K562 (cell line): ENCODE data around the gene GNAI2. TPM values are rescaled to one million over a fixed set of nuclear protein-coding genes. Genes with fewer than 3 reads are reported as not detected.
"Not testable (repeated sequence)": the region's sequence is repeated elsewhere in the genome, so short reads cannot be mapped to it uniquely, and the experiment has no call there.

Experiments
- ATAC-seq: fragments of 200-7000 bp; cut with Tn5 transposase; 3 replicates; pipeline ENCODE4 v1.9.1; 2020; ENCODE audit warnings: moderate library complexity
- BruUV-seq: library from RNA; stranded (reverse); fragments of 400-500 nt; replicated peaks from 2 replicates; lab custom pipeline; 2021; lab: Mats Ljungman, UMichigan
- CTCF ChIA-PET: fragments of 300-600 bp; formaldehyde crosslinking; extraction: SDS; loops from one replicate; lab custom pipeline; 2021; ENCODE audit warnings: low intra/inter-chr PET ratio; lab: Yijun Ruan, JAX
- POLR2A ChIA-PET: fragments of 300-600, 350-650 bp; sonication (Branson Sonifier 250); formaldehyde crosslinking; extraction: SDS; loops from one replicate; lab custom pipeline; 2021; ENCODE audit warnings: antibody characterized with exemption, inconsistent platforms; lab: Yijun Ruan, JAX
- DNase-seq, 4 experiments: peaks; one replicate each; pipeline versions ENCODE4 v3.0.0 to v3.0.0-alpha.2; 2011 to 2018; ENCODE audit warnings: low spot score in 3 of 4, mixed read lengths in 3 of 4; ENCODE audit errors: extremely low read depth in 1 of 4
- FAIRE-seq: peaks from 2 replicates; lab custom pipeline; 2011; peaks lifted over from hg19 to GRCh38; lab: Jason Lieb, UNC
- H2AFZ ChIP-seq: 2 replicates; pipeline ENCODE4 v1.6.0; 2011; ENCODE audit warnings: low read depth, low read length, control low read depth, inconsistent platforms
- H3K27ac ChIP-seq: fragments of 200-600 bp; 3 replicates; pipeline ENCODE4 v1.8.0; 2011; ENCODE audit warnings: low read depth, mild to moderate bottlenecking, control low read depth, inconsistent platforms, low read length, moderate library complexity, mixed read lengths; ENCODE audit errors: extremely low read depth
- H3K27me3 ChIP-seq, 2 experiments: fragments of 300-600 bp in 1 of 2; 2 replicates in 1 of 2; 3 replicates in 1 of 2; pipeline versions ENCODE4 v1.6.0 to v1.8.0; 2011; ENCODE audit warnings: inconsistent platforms in 2 of 2, low read length in 2 of 2, mild to moderate bottlenecking in 1 of 2, mixed read lengths in 1 of 2, moderate library complexity in 1 of 2; ENCODE audit not compliant: control insufficient read depth in 2 of 2, insufficient read depth in 2 of 2
- H3K36me3 ChIP-seq: fragments of 300-600 bp; 3 replicates; pipeline ENCODE4 v1.8.0; 2011; ENCODE audit warnings: mild to moderate bottlenecking, low read length, inconsistent platforms; ENCODE audit not compliant: control insufficient read depth, insufficient read depth
- H3K4me1 ChIP-seq, 2 experiments: fragments of 200-600 bp in 1 of 2; replicated peaks in 1 of 2; 2 replicates in 1 of 2; 3 replicates in 1 of 2; pipeline versions ENCODE4 v1.5.1 to v1.8.0; 2011; ENCODE audit warnings: inconsistent platforms in 2 of 2, low read length in 2 of 2, mild to moderate bottlenecking in 1 of 2, mixed read lengths in 1 of 2, moderate library complexity in 1 of 2; ENCODE audit not compliant: control insufficient read depth in 2 of 2, insufficient read depth in 2 of 2
- H3K4me2 ChIP-seq: 2 replicates; pipeline ENCODE4 v1.6.1; 2011; ENCODE audit warnings: low read length, control low read depth, inconsistent platforms, mixed read lengths; ENCODE audit not compliant: insufficient read depth
- H3K4me3 ChIP-seq: fragments of 200-600 bp; sonication (generic), shearing (Covaris generic); 2 replicates; pipeline ENCODE4 v1.5.1; 2016; ENCODE audit warnings: control low read depth, inconsistent platforms
- H3K79me2 ChIP-seq: fragments of 200-600 bp; 3 replicates; pipeline ENCODE4 v1.8.0; 2011; ENCODE audit warnings: low read length, inconsistent platforms; ENCODE audit not compliant: control insufficient read depth, insufficient read depth
- H3K9ac ChIP-seq, 2 experiments: 2 replicates each; pipeline versions ENCODE4 v1.6.0 to v1.6.1; 2011; ENCODE audit warnings: low read depth in 2 of 2, low read length in 2 of 2, control low read depth in 1 of 2, inconsistent platforms in 1 of 2, mild to moderate bottlenecking in 1 of 2, mixed read lengths in 1 of 2; ENCODE audit not compliant: insufficient read depth in 1 of 2
- H3K9me1 ChIP-seq: one replicate; pipeline ENCODE4 v1.6.0; 2011; ENCODE audit warnings: inconsistent platforms, mild to moderate bottlenecking, low read length, moderate library complexity; ENCODE audit not compliant: control insufficient read depth, insufficient read depth
- H3K9me3 ChIP-seq: replicated peaks from 2 replicates; pipeline ENCODE4 v1.5.1; 2011; ENCODE audit warnings: low read depth, low read length, inconsistent platforms; ENCODE audit not compliant: control insufficient read depth, insufficient read depth
- H4K20me1 ChIP-seq: replicated peaks from 2 replicates; pipeline ENCODE4 v1.6.1; 2011; ENCODE audit warnings: low read length, inconsistent platforms, mixed read lengths; ENCODE audit not compliant: control insufficient read depth, insufficient read depth
- CTBP1 ChIP-seq: fragments of 450-650 bp; IDR thresholded peaks from 2 replicates; pipeline ENCODE4 v1.6.1; 2016; ENCODE audit warnings: borderline replicate concordance
- EP300 ChIP-seq: IDR thresholded peaks from 2 replicates; pipeline ENCODE4 v1.6.1; 2012; ENCODE audit warnings: low read length, improper control_type of control experiment
- GATA2 ChIP-seq: sonication (generic); formaldehyde crosslinking; IDR thresholded peaks from 2 replicates; pipeline ENCODE4 v1.4.0; 2020; ENCODE audit warnings: mild to moderate bottlenecking, missing genetic modification reagents
- ILF3 ChIP-seq: fragments of 450-650 bp; IDR thresholded peaks from 2 replicates; pipeline ENCODE4 v1.6.1; 2018; ENCODE audit warnings: antibody characterized with exemption, mild to moderate bottlenecking, moderate library complexity, borderline replicate concordance
- MYNN ChIP-seq, 2 experiments: sonication (generic); formaldehyde crosslinking in 1 of 2; IDR thresholded peaks; 2 replicates each; pipeline versions ENCODE4 v1.5.0 to v1.6.1; 2016 to 2020; ENCODE audit warnings: antibody characterized with exemption in 1 of 2, missing genetic modification reagents in 1 of 2
- NR2C2 ChIP-seq, 2 experiments: fragments of 200-800 bp in 1 of 2; sonication (Bioruptor generic) in 1 of 2; sonication (generic) in 1 of 2; formaldehyde crosslinking in 1 of 2; IDR thresholded peaks; 2 replicates each; pipeline versions ENCODE4 v1.6.1 to v1.8.0; 2016 to 2022; ENCODE audit warnings: mild to moderate bottlenecking in 1 of 2, missing compliant biosample characterization in 1 of 2, missing genetic modification characterization in 1 of 2, missing genetic modification reagents in 1 of 2
- SAFB ChIP-seq: fragments of 200-400 bp; formaldehyde crosslinking; IDR thresholded peaks from 2 replicates; pipeline ENCODE4 v1.6.1; 2017; ENCODE audit warnings: low read depth, low read length, borderline replicate concordance
- TOE1 ChIP-seq, 2 experiments: fragments of 450-650 bp in 1 of 2; sonication (generic) in 1 of 2; formaldehyde crosslinking in 1 of 2; IDR thresholded peaks; 2 replicates each; pipeline versions ENCODE4 v1.7.1 to v1.8.0; 2016 to 2022; ENCODE audit warnings: borderline replicate concordance in 2 of 2, mild to moderate bottlenecking in 2 of 2, antibody characterized with exemption in 1 of 2, inconsistent platforms in 1 of 2, low read depth in 1 of 2, missing genetic modification reagents in 1 of 2, moderate library complexity in 1 of 2
- WGBS: fragments of 100-300 bp; shearing (Covaris generic); methylation state at CpG from one replicate; pipeline ENCODE4 v1.1.6; 2016; ENCODE audit warnings: low coverage, mixed read lengths; ENCODE audit not compliant: insufficient coverage; ENCODE audit errors: missing lambda C conversion rate; 5-methylcytosine and 5-hydroxymethylcytosine counted together
- in situ Hi-C: fragments of 300-500 bp; cut with MboI; formaldehyde crosslinking; loops from 4 replicates; pipeline ENCODE4 v1.15.0; 2018; ENCODE audit warnings: inconsistent platforms, mixed read lengths
- intact Hi-C: fragments of 100-400 bp; cut with micrococcal nuclease; formaldehyde crosslinking; loops from 2 replicates; pipeline ENCODE4 v1.14.2; 2022
- polyA plus RNA-seq, 8 experiments: library from polyadenylated mRNA; depleted of rRNA in 4 of 8; stranded (reverse) in 5 of 8; unstranded in 3 of 8; fragments of >200 nt; fragmentation: Nextera tagmentation in 2 of 8; fragmentation: Illumina TruSeq in 1 of 8; extraction: Ambion mirVana in 2 of 8; extraction: Trizol in 1 of 8; gene quantifications; 2 replicates each; pipeline versions ENCODE4 v1.2.1 to v1.2.3, GENCODE V29; 2011 to 2014; ENCODE audit warnings: inconsistent platforms in 1 of 8, missing spikeins in 1 of 8
- total RNA-seq, 7 experiments: library from RNA; depleted of rRNA in 6 of 7; stranded (reverse); fragments of >200 nt in 6 of 7; fragmentation: Illumina TruSeq in 2 of 7; extraction: Trizol in 2 of 7; gene quantifications; 2 replicates each; pipeline versions ENCODE4 v1.2.1 to v1.2.3, GENCODE V29; 2011 to 2021; ENCODE audit warnings: low replicate concordance in 1 of 7
- TF ChIP-seq, protein P1 (sequence below): sonication (generic); formaldehyde crosslinking; IDR thresholded peaks from 2 replicates; pipeline ENCODE4 v1.8.0; 2022; ENCODE audit warnings: mild to moderate bottlenecking, missing genetic modification reagents

GNAI2 gene
- total and polyA plus RNA-seq, 9 of the 15 experiments (the other 6 are each of a cell fraction or from before 2014, with no cell fraction given): 1.1 to 72.2 (median 42.7) TPM

DNA sequence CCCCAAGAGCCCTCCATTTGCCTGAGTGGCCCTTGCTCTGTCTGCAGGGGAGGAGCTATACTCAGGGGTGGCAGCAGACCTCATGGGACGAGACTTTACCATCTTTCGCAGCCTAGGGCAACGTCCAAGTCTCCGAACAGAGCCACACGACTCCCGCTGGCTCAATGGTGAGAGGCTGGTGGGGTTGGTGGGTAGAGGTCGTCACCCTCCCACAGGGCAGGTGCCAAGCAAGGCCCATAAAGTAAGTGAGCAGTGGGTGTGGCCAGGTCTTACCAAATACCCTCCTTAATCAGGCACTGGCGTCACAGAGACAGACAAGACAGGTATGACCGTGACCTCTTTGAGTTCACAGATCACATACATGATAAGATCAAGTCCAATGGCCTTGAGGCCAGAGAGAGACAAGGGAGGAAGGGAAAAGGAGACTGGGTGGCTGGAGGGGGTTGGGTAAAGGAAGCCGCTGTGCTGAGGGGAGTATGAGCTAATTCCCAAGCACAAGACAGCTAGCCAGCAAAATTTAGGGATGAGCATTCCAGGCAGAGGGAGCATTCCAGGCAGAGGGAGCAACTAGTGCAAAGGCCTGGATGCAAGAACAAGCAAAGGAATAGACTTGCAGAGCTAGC, 35.4 kb downstream of the GNAI2 start:
- FAIRE-seq (no peak), ATAC-seq (no peak), DNase-seq (no peak)
- no peaks in the 10 kb centered on the region for H3K9me3 ChIP-seq
- no peaks in the 10 kb centered on the region for H3K9me1 ChIP-seq
- no TSS peak for BruUV-seq
- H3K4me2 ChIP-seq: no peak overlapping the region
- no peaks in the 10 kb centered on the region for H3K27me3 ChIP-seq
- peak; percentile 23; the same call in 1 of the 2 replicates for TF ChIP-seq CTBP1
- no peak for TF ChIP-seq SAFB
- TF ChIP-seq TOE1 (IDR thresholded peaks at IDR 0.05; ENCODE audit: borderline replicate concordance): no peak
- TF ChIP-seq TOE1 (CRISPR knock-in tag; IDR thresholded peaks at IDR 0.05; ENCODE audit: borderline replicate concordance, low read depth): no peak
- TF ChIP-seq ILF3: no peak
- peak; percentile 16; the same call in 1 of the 2 replicates for TF ChIP-seq EP300
- no peak for TF ChIP-seq NR2C2 (CRISPR knock-in tag; IDR thresholded peaks at IDR 0.05)
- TF ChIP-seq NR2C2 (tag; IDR thresholded peaks at IDR 0.05): peak; percentile 24; the same call in 1 of the 2 replicates
- 0 out of 2 replicates have a peak, but pooled peaks have one; percentile 8 for TF ChIP-seq GATA2 (CRISPR knock-in tag)
- no peak for TF ChIP-seq MYNN (IDR thresholded peaks at IDR 0.05)
- TF ChIP-seq MYNN (CRISPR knock-in tag; IDR thresholded peaks at IDR 0.05): no peak
- TF ChIP-seq, protein P1, sequence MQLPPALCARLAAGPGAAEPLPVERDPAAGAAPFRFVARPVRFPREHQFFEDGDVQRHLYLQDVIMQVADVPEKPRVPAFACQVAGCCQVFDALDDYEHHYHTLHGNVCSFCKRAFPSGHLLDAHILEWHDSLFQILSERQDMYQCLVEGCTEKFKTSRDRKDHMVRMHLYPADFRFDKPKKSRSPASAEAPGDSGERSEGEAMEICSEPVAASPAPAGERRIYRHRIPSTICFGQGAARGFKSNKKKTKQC: no peak
- 0 out of 2 replicates have a peak overlapping the region, but pooled peaks have one; percentile 31 for H2AFZ ChIP-seq
- no peaks in the 10 kb centered on the region; the same call in 1 of the 2 replicates for H4K20me1 ChIP-seq
- intact Hi-C loops: loop anchor here (5.0 kb wide), 1 partner anchor 149 kb away; no protein-coding TSS in a partner anchor
- H3K36me3 ChIP-seq: no peaks in the 10 kb centered on the region
- WGBS: 27% methylated on average over 6 of the region's 10 CpGs
- H3K4me1 ChIP-seq: peaks cover 4 to 72% of the 10 kb centered on the region in 2 experiments; a peak in 3 of 5 replicates
- H3K79me2 ChIP-seq: no peaks in the 10 kb centered on the region
- H3K4me3 ChIP-seq: no peak overlapping the region
- in situ Hi-C loops: loop anchor here (5.0 kb wide), 2 partner anchors 44 to 79 kb away; partner anchors contain the start of gene GNAT1
- H3K27ac ChIP-seq: no peak overlapping the region
- ChIA-PET CTCF (interaction anchor here (1.2 to 4.1 kb wide), 2 partner anchors 44 to 77 kb away, joined by 4 to 37 read pairs; no protein-coding TSS in a partner anchor), POLR2A (interaction anchor here (0.6 to 1.3 kb wide), 4 partner anchors 28 to 95 kb away, joined by 3 to 4 read pairs (median 4); partner anchors contain the start of genes GNAI2 and TUSC2)
- peak overlapping the region in 1 of 2 experiments; percentile 48; a peak in 1 of 4 replicates for H3K9ac ChIP-seq

DNA sequence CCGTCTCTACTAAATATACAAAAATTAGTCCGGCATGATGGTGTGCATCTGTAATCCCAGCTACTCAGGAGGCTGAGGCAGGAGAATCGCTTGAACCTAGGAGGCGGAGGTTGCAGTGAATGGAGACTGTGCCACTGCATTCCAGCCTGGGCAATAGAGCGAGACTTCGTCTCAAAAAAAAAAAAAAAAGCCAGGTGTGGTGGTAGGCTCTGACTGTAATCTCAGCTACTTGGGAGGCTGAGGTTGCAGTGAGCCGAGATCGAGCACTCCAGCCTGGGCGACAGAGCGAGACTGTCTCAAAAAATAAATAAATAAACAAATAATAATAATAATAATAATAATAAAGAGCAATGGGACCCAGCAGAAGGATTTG, 36.5 kb downstream of the GNAI2 start:
- not testable (repeated sequence) for H3K79me2 ChIP-seq, H3K9me3 ChIP-seq, BruUV-seq, H4K20me1 ChIP-seq, ATAC-seq, H3K36me3 ChIP-seq, H3K27me3 ChIP-seq, DNase-seq, H3K27ac ChIP-seq, H3K9ac ChIP-seq, FAIRE-seq, H3K4me3 ChIP-seq, H3K9me1 ChIP-seq
- Histone ChIP-seq H3K4me1 (peaks cover 4 to 64% of the 10 kb centered on the region in 2 experiments; a peak in 3 of 5 replicates), H2AFZ (peak overlapping the region; percentile 96), H3K4me2 (peak overlapping the region; percentile 88; the same call in 1 of the 2 replicates)
- ChIA-PET CTCF (interaction anchor here (0.7 to 4.1 kb wide), 7 partner anchors 12 to 279 kb away, joined by 3 to 37 read pairs (median 7); partner anchors contain the start of gene GNAT1), POLR2A (interaction anchor here (1.3 kb wide), 1 partner anchor 56 kb away, joined by 4 read pairs; the partner anchor contains the start of gene TUSC2)
- 39% methylated on average over 8 of the region's 10 CpGs for WGBS
- in situ Hi-C loops (loop anchor here (5.0 kb wide), 2 partner anchors 45 to 80 kb away; partner anchors contain the start of gene GNAT1), intact Hi-C loops (loop anchor here (5.0 kb wide), 1 partner anchor 150 kb away; no protein-coding TSS in a partner anchor)
